ENCODE results near the gene SRD5A3. TPM values are rescaled to one million over a fixed set of nuclear protein-coding genes. Genes with fewer than 3 reads are reported as not detected.
A peak's percentile ranks its signal among the peaks of the same experiment; 100 is the strongest.

Gene SRD5A3
- polyA plus RNA-seq = 20.6 TPM
- long read RNA-seq, donor 1, full-length matches to known transcripts = 3 of 3 reads
- long read RNA-seq, donor 1, partial matches to known transcripts = 0 of 3 reads
- long read RNA-seq, donor 1, other reads (novel, unspliced or antisense) = 0 of 3 reads
- long read RNA-seq, donor 2, full-length matches to known transcripts = 17 of 17 reads
- long read RNA-seq, donor 2, partial matches to known transcripts = 0 of 17 reads
- long read RNA-seq, donor 2, other reads (novel, unspliced or antisense) = 0 of 17 reads
- long read RNA-seq, donor 3, full-length matches to known transcripts = 12 of 19 reads
- long read RNA-seq, donor 3, partial matches to known transcripts = 7 of 19 reads
- long read RNA-seq, donor 3, other reads (novel, unspliced or antisense) = 0 of 19 reads
- long read RNA-seq, donor 4, full-length matches to known transcripts = 2 of 2 reads
- long read RNA-seq, donor 4, partial matches to known transcripts = 0 of 2 reads
- long read RNA-seq, donor 4, other reads (novel, unspliced or antisense) = 0 of 2 reads
- long read RNA-seq, donor 5, full-length matches to known transcripts = 3 of 3 reads
- long read RNA-seq, donor 5, partial matches to known transcripts = 0 of 3 reads
- long read RNA-seq, donor 5, other reads (novel, unspliced or antisense) = 0 of 3 reads
- long read RNA-seq, donor 6, full-length matches to known transcripts = 10 of 10 reads
- long read RNA-seq, donor 6, partial matches to known transcripts = 0 of 10 reads
- long read RNA-seq, donor 6, other reads (novel, unspliced or antisense) = 0 of 10 reads
- long read RNA-seq, donor 7, full-length matches to known transcripts = 5 of 5 reads
- long read RNA-seq, donor 7, partial matches to known transcripts = 0 of 5 reads
- long read RNA-seq, donor 7, other reads (novel, unspliced or antisense) = 0 of 5 reads
- long read RNA-seq, donor 8, full-length matches to known transcripts = 9 of 20 reads
- long read RNA-seq, donor 8, partial matches to known transcripts = 11 of 20 reads
- long read RNA-seq, donor 8, other reads (novel, unspliced or antisense) = 0 of 20 reads
- long read RNA-seq, donor 9, full-length matches to known transcripts = 10 of 19 reads
- long read RNA-seq, donor 9, partial matches to known transcripts = 9 of 19 reads
- long read RNA-seq, donor 9, other reads (novel, unspliced or antisense) = 0 of 19 reads
- long read RNA-seq, donor 10, full-length matches to known transcripts = 7 of 12 reads
- long read RNA-seq, donor 10, partial matches to known transcripts = 5 of 12 reads
- long read RNA-seq, donor 10, other reads (novel, unspliced or antisense) = 0 of 12 reads
- long read RNA-seq, donor 11, full-length matches to known transcripts = 9 of 9 reads
- long read RNA-seq, donor 11, partial matches to known transcripts = 0 of 9 reads
- long read RNA-seq, donor 11, other reads (novel, unspliced or antisense) = 0 of 9 reads

DNA sequence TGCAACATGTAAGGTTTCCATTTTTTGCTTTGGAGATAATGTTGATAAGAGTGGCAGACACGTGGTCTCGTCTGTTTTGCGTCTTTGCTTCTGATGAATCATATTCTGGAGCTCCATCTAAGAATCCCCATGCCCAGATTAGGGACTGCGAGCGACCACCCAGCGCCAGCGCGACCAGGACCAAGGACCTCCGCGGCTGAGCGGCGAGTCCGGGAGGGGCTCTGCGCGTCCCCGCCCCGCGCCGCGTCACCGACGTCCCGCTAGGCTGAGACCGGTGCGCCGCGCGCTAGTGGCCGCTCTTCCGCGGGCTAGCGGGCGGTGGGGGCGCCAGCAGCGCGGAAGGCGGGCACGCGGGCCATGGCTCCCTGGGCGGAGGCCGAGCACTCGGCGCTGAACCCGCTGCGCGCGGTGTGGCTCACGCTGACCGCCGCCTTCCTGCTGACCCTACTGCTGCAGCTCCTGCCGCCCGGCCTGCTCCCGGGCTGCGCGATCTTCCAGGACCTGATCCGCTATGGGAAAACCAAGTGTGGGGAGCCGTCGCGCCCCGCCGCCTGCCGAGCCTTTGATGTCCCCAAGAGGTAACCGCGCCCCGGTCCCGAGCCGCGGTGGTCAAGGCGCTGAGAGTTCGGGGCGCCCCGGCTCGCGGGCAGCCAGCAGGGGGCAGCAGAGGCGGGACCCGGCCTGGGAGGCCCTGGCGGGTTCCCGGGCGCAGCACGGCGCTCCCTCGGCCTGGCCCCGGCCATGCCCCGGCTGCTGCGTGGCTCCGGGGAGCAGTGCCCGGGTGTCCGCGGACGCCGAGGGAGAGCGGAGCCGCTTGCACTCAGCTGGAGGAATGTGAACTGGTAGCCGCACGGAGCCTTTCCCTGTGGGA, at the start of gene SRD5A3:
Gene SRD5A3 (plus strand): TSS at position 263 of the 871 bp plus-strand sequence. CDS start 95 bp downstream, at position 358.
- Histone ChIP-seq H3K4me3 (ENCODE audit: low read length) (peak within 1 kb of the TSS; percentile 73), H3K9me3 (ENCODE audit: control insufficient read depth, low read depth, low read length) (no peaks in the 10 kb centered on the region), H3K27ac (ENCODE audit: low read length) (peak within 1 kb of the TSS; percentile 86), H3K4me1 (ENCODE audit: control insufficient read depth, insufficient read depth, low read length) (no peaks in the 10 kb centered on the region), H3K36me3 (ENCODE audit: control insufficient read depth, insufficient read depth, low read length) (no peaks in the 10 kb centered on the region), H3K27me3 (ENCODE audit: control insufficient read depth, insufficient read depth, low read length) (no peaks in the 10 kb centered on the region)
- DNase-seq = peak; percentile 70 to 89
- no CpG with 5 or more reads among the region's 95 CpGs for WGBS (ENCODE audit: insufficient coverage, low lambda C conversion rate)

DNA sequence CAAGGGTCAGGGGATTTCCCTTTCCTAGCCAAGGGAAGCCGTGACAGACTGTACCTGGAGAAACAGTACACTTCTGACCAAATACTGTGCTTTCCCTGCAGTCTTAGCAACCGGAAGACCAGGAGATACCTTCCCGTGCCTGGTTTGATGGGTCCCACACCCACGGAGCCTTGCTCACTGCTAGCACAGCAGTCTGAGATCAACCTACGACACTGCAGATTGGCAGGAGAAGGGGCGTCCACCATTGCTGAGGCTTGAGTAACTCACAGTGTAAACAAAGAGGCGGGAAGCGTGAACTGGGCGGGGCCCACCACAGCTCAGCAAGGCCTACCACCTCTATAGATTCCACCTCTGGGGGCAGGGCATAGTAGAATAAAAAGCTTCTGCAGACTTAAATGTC, 48.7 kb upstream of the SRD5A3 start:
- DNase-seq = no peak
- no peaks in the 10 kb centered on the region for H3K9me3 ChIP-seq (ENCODE audit: control insufficient read depth, low read depth, low read length)
- no peaks in the 10 kb centered on the region for H3K36me3 ChIP-seq (ENCODE audit: control insufficient read depth, insufficient read depth, low read length)
- WGBS (ENCODE audit: insufficient coverage, low lambda C conversion rate) = no CpG with 5 or more reads among the region's 9 CpGs
- no peak overlapping the region for H3K4me3 ChIP-seq (ENCODE audit: low read length)
- H3K4me1 ChIP-seq (ENCODE audit: control insufficient read depth, insufficient read depth, low read length) = no peaks in the 10 kb centered on the region
- no peaks in the 10 kb centered on the region for H3K27me3 ChIP-seq (ENCODE audit: control insufficient read depth, insufficient read depth, low read length)
- no peak overlapping the region for H3K27ac ChIP-seq (ENCODE audit: low read length)

DNA sequence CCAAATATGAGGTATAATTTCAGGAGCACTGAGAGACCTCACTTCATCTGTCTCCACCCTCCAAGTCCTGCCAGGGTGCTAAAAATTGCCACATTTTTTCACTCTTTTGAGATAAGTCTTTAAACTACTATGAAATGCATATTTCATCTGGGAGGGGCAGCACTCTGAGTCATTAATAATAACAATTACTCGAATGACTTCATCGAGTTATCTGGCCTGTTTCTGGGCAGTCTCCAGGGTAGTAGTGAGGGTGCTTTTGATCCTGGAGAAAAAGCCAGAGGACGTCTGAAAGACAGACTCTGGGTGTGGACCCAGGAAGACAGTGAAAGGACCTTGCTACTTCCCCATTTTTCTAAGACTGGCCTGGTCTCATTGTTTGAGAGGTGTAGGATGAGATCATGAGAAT, 42.3 kb upstream of the SRD5A3 start:
- Histone ChIP-seq H3K27me3 (ENCODE audit: control insufficient read depth, insufficient read depth, low read length) (no peaks in the 10 kb centered on the region), H3K4me1 (ENCODE audit: control insufficient read depth, insufficient read depth, low read length) (no peaks in the 10 kb centered on the region), H3K9me3 (ENCODE audit: control insufficient read depth, low read depth, low read length) (no peaks in the 10 kb centered on the region), H3K27ac (ENCODE audit: low read length) (no peak overlapping the region), H3K4me3 (ENCODE audit: low read length) (no peak overlapping the region), H3K36me3 (ENCODE audit: control insufficient read depth, insufficient read depth, low read length) (no peaks in the 10 kb centered on the region)
- no peak for DNase-seq
- WGBS (ENCODE audit: insufficient coverage, low lambda C conversion rate) = no CpG with 5 or more reads among the region's 3 CpGs

DNA sequence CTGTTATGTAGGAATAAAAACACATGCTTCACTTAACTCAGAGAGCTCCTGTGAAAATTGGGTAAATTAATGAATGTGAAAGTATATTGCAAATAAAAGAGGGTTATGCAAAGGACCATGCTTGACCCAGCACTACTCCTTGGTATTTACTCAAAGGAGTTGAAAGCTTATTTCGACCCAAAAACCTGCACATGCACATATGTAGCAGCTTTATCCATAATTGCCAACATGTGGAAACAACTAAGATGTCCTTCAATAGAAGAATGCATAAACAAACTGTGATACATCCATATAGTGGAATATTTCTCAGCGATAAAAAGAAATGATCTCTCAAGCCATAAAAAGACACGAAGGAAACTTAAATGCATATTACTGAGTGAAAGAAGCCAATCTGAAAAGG, 41.7 kb upstream of the SRD5A3 start:
- Histone ChIP-seq H3K36me3 (ENCODE audit: control insufficient read depth, insufficient read depth, low read length) (no peaks in the 10 kb centered on the region), H3K4me3 (ENCODE audit: low read length) (no peak overlapping the region), H3K4me1 (ENCODE audit: control insufficient read depth, insufficient read depth, low read length) (no peaks in the 10 kb centered on the region), H3K9me3 (ENCODE audit: control insufficient read depth, low read depth, low read length) (no peaks in the 10 kb centered on the region), H3K27ac (ENCODE audit: low read length) (no peak overlapping the region), H3K27me3 (ENCODE audit: control insufficient read depth, insufficient read depth, low read length) (no peaks in the 10 kb centered on the region)
- 100% methylated on average over 2 of the region's 3 CpGs for WGBS (ENCODE audit: insufficient coverage, low lambda C conversion rate)
- no peak for DNase-seq

DNA sequence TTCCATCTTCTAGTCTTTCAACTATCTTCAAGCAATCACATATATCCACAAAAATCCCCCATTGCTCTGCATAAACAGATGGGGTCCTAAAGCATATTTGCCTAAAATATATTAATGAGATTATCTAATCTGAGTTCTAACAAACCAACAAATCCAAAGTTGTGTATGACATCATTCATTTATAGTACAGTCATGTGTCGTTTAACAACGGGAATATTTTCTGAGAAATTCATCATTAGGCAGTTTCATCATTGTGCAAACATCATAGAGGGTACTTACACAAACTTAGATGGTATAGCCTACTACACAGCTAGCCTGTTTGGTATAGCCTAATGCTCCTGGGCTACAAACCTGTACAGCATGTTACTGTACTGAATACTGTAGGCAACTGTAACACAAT, 38.0 kb upstream of the SRD5A3 start:
- Histone ChIP-seq H3K4me3 (ENCODE audit: low read length) (no peak overlapping the region), H3K36me3 (ENCODE audit: control insufficient read depth, insufficient read depth, low read length) (no peaks in the 10 kb centered on the region), H3K4me1 (ENCODE audit: control insufficient read depth, insufficient read depth, low read length) (no peaks in the 10 kb centered on the region), H3K9me3 (ENCODE audit: control insufficient read depth, low read depth, low read length) (no peaks in the 10 kb centered on the region), H3K27me3 (ENCODE audit: control insufficient read depth, insufficient read depth, low read length) (no peaks in the 10 kb centered on the region), H3K27ac (ENCODE audit: low read length) (no peak overlapping the region)
- WGBS (ENCODE audit: insufficient coverage, low lambda C conversion rate) = no CpG with 5 or more reads among the region's 2 CpGs
- no peak for DNase-seq

DNA sequence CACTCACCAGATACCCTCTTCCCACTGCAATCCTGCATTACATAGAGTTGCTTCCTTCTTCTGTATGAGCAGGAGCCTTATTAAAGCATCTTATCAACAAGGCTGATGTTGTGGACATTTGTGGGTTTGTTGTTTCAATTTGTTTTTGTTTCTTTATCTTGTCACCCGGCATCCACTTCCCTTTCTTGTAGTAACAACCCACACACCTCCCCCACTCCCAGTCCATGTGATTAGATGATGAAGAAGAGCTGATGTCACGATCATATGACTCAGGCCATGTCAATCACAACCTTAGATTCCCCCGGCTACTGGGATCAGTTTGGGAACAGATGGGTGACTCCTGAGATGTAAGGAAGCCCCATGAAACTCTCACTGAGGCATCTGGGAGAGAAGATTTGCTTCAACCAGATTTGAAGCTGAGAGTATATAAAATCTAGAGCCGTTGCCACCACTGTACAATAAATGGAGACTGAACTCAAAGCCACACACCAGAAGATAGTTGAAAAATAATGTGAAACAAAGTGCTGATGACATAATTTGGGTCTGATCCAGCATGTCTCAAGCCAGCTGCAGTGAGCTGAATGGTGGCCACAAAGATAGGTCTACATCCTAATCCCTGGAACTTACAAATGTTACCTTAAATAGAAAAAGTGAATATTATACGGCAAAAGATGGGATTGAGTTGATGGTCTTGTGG, 34.1 kb upstream of the SRD5A3 start:
- Histone ChIP-seq H3K27ac (ENCODE audit: low read length) (no peak overlapping the region), H3K27me3 (ENCODE audit: control insufficient read depth, insufficient read depth, low read length) (no peaks in the 10 kb centered on the region), H3K4me3 (ENCODE audit: low read length) (no peak overlapping the region), H3K36me3 (ENCODE audit: control insufficient read depth, insufficient read depth, low read length) (no peaks in the 10 kb centered on the region), H3K9me3 (ENCODE audit: control insufficient read depth, low read depth, low read length) (no peaks in the 10 kb centered on the region), H3K4me1 (ENCODE audit: control insufficient read depth, insufficient read depth, low read length) (no peaks in the 10 kb centered on the region)
- WGBS (ENCODE audit: insufficient coverage, low lambda C conversion rate) = 100% methylated on average over 1 of the region's 5 CpGs
- no peak for DNase-seq

DNA sequence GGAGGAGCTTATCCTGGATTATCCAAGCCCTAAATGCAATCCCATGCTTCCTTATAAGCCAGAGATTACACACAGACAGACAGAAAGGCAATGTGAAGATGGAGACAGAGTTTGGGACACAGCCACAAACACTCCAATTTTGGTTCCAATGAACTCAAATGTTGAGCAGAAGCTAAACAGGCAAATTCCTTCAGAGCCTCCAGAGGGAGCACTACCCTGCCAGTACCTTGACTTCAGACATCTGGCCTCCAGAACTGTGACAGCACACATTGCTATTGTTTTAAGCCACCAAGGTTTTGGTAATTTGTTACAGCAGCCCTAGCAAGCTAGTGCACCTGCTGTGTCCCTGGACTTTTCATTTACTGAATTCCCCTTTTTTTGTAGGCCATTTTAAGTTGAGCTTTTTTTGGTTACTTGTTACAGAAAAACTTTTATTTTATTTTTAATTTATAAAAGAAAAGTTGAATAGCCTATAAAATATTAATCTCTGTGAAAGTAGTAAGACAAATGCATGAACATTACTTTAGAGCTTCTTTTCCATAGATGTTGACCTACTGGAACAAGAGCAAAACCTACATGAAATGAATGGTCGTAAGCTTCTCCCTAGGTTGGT, 33.4 kb upstream of the SRD5A3 start:
- no CpG with 5 or more reads among the region's 1 CpG for WGBS (ENCODE audit: insufficient coverage, low lambda C conversion rate)
- H3K27ac ChIP-seq (ENCODE audit: low read length) = no peak overlapping the region

DNA sequence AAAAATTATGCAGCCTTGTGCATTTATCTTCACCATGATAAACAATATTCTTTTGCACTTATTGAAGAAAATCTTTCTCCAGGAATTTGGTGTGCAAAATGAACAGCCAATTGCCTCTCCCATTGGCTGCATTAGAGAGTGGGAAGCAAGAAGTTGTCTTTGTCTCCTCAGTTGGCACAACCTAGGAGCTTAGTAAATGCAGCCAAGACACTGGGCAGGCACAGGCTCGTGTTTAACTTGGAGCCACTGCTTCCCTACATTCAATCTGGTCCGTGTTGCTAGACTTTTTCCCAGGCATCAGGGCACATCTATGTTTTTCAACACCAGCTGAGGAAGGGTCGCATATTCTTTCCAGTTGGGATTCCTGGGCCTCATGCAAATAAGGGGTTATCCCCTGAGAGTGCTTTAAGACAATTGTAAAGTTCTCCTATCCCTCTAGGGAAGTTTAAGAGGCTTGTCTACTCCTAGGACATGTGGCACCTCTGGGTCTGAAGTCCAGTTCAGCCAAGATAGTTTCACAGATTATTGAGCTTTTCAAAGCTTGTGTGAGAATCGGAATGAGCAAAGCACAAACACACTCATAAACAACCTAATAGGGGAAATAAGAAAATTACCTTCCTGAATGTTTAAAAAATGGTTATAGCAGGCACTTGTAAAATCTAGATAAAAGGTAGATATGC, 31.8 kb upstream of the SRD5A3 start:
- WGBS (ENCODE audit: insufficient coverage, low lambda C conversion rate) = no CpG with 5 or more reads among the region's 4 CpGs
- Histone ChIP-seq H3K9me3 (ENCODE audit: control insufficient read depth, low read depth, low read length) (no peaks in the 10 kb centered on the region), H3K27ac (ENCODE audit: low read length) (no peak overlapping the region), H3K4me1 (ENCODE audit: control insufficient read depth, insufficient read depth, low read length) (no peaks in the 10 kb centered on the region), H3K36me3 (ENCODE audit: control insufficient read depth, insufficient read depth, low read length) (no peaks in the 10 kb centered on the region), H3K4me3 (ENCODE audit: low read length) (no peak overlapping the region), H3K27me3 (ENCODE audit: control insufficient read depth, insufficient read depth, low read length) (no peaks in the 10 kb centered on the region)
- peak; percentile 23 to 64 for DNase-seq

More for the DNA sequence above, 33.4 kb upstream of the SRD5A3 start:
- peak in 1 of 2 donors; percentile 17 for DNase-seq
- H3K36me3 ChIP-seq (ENCODE audit: control insufficient read depth, insufficient read depth, low read length) = no peaks in the 10 kb centered on the region
- no peaks in the 10 kb centered on the region for H3K9me3 ChIP-seq (ENCODE audit: control insufficient read depth, low read depth, low read length)
- H3K4me3 ChIP-seq (ENCODE audit: low read length) = no peak overlapping the region
- no peaks in the 10 kb centered on the region for H3K27me3 ChIP-seq (ENCODE audit: control insufficient read depth, insufficient read depth, low read length)
- H3K4me1 ChIP-seq (ENCODE audit: control insufficient read depth, insufficient read depth, low read length) = no peaks in the 10 kb centered on the region

Measured in large intestine (tissue), 12 donors.